ENCODE results near the gene CD8B2. TPM values are rescaled to one million over a fixed set of nuclear protein-coding genes. Genes with fewer than 3 reads are reported as not detected.

CD8B2 gene
- total RNA-seq, 3 donors from 2014 or later = 0.07 to 0.26 (median 0.16) TPM

- H3K4me3 ChIP-seq = no peak overlapping the region
- peaks cover 3% of the 10 kb centered on the region for H3K4me1 ChIP-seq (ENCODE audit: low read depth)
- TF ChIP-seq CTCF (IDR thresholded peaks at IDR 0.05) = no peak
- no peaks in the 10 kb centered on the region for H3K9me3 ChIP-seq
- no peaks in the 10 kb centered on the region for H3K36me3 ChIP-seq (ENCODE audit: low read depth)
- no peak for DNase-seq
- intact Hi-C loops (cut with DNase I, micrococcal nuclease) = no loop called here
- peak; percentile 40 for ATAC-seq
Measured at GRCh38 chr2:106546391-106546990, 59.3 kb downstream of the CD8B2 start.

- TF ChIP-seq CTCF (IDR thresholded peaks at IDR 0.05) = no peak
- DNase-seq = peak in 2 of 3 donors; percentile 18 to 34
- no peak for ATAC-seq
- no peaks in the 10 kb centered on the region for H3K36me3 ChIP-seq (ENCODE audit: low read depth)
- peaks cover 3% of the 10 kb centered on the region for H3K4me1 ChIP-seq (ENCODE audit: low read depth)
- intact Hi-C loops (cut with DNase I, micrococcal nuclease) = no loop called here
- H3K9me3 ChIP-seq = no peaks in the 10 kb centered on the region
- no peak overlapping the region for H3K4me3 ChIP-seq
Measured at GRCh38 chr2:106547164-106547903, 60.2 kb downstream of the CD8B2 start.

GRCh38 chr2:106551417-106552130 is 64.4 kb downstream of the CD8B2 start:
- DNase-seq (no peak), ATAC-seq (peak; percentile 54)
- intact Hi-C loops (cut with DNase I, micrococcal nuclease) = no loop called here
- no peak overlapping the region for H3K4me3 ChIP-seq
- no peaks in the 10 kb centered on the region for H3K9me3 ChIP-seq
- H3K4me1 ChIP-seq (ENCODE audit: low read depth) = peaks cover 2% of the 10 kb centered on the region
- no peaks in the 10 kb centered on the region for H3K36me3 ChIP-seq (ENCODE audit: low read depth)
- TF ChIP-seq CTCF (IDR thresholded peaks at IDR 0.05) = no peak

- no peaks in the 10 kb centered on the region for H3K9me3 ChIP-seq
- no peak for ATAC-seq
- no peaks in the 10 kb centered on the region for H3K36me3 ChIP-seq (ENCODE audit: low read depth)
- no peaks in the 10 kb centered on the region for H3K4me1 ChIP-seq (ENCODE audit: low read depth)
- no peak for TF ChIP-seq CTCF (IDR thresholded peaks at IDR 0.05)
- DNase-seq = no peak
- no peak overlapping the region for H3K4me3 ChIP-seq
- intact Hi-C loops (cut with DNase I, micrococcal nuclease) = no loop called here
Measured at GRCh38 chr2:106552921-106553320, 65.8 kb downstream of the CD8B2 start.

GRCh38 chr2:106553321-106553720 is 66.2 kb downstream of the CD8B2 start:
- DNase-seq = no peak
- H3K4me3 ChIP-seq = no peak overlapping the region
- intact Hi-C loops (cut with DNase I, micrococcal nuclease) = no loop called here
- H3K36me3 ChIP-seq (ENCODE audit: low read depth) = no peaks in the 10 kb centered on the region
- no peak for ATAC-seq
- no peak for TF ChIP-seq CTCF (IDR thresholded peaks at IDR 0.05)
- no peaks in the 10 kb centered on the region for H3K9me3 ChIP-seq
- H3K4me1 ChIP-seq (ENCODE audit: low read depth) = no peaks in the 10 kb centered on the region

All from mucosa of descending colon (tissue), 3 donors.